Activated CD8-positive, alpha-beta memory T cell treated with anti-CD3 and anti-CD28 coated beads for 36 hours (primary cell): ENCODE results near the gene FAM81B. TPM values are rescaled to one million over a fixed set of nuclear protein-coding genes. Genes with fewer than 3 reads are reported as not detected.

Experiments
- CTCF ChIA-PET: fragments of 350-600 bp; sonication (Branson Sonifier 250); formaldehyde crosslinking; loops from one replicate; lab custom pipeline; 2021; ENCODE audit warnings: antibody characterized with exemption; lab: Charles Lee
- POLR2A ChIA-PET: fragments of 350-600 bp; sonication (Branson Sonifier 250); formaldehyde crosslinking; loops from one replicate; lab custom pipeline; 2021; ENCODE audit warnings: antibody characterized with exemption; lab: Charles Lee
- total RNA-seq, 2 experiments: library from RNA; stranded (reverse); gene quantifications; one replicate each; pipeline ENCODE4 v1.2.3, GENCODE V29; 2021

FAM81B gene
- total RNA-seq, 2 experiments from 2014 or later, result not detected

GRCh38 chr5:95392593-95393182 is 1.5 kb downstream of the FAM81B start:
- ChIA-PET CTCF (no interaction called here), POLR2A (no interaction called here)

GRCh38 chr5:95393279-95393678 is 2.1 kb downstream of the FAM81B start:
- CTCF ChIA-PET, result no interaction called here

DNA sequence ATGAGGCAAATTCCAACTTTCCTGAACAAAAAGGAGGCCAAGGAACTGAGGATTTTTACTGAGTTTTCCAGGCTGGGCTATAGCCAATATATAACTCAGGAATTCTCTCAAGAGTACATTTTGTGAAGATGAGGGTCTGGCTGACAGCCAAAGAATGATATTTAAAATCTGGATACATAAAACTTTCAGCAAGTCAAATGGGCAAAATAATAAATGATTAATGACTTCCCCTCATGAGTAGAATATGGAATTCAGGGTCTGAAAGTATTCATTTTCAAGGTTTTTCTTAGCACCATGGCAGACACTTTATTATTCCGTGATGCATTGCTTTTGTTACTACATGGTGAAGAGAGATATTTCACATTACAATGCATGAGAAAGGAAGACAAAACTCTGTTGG is 7.8 kb downstream of the FAM81B start:
- ChIA-PET POLR2A (no interaction called here), CTCF (no interaction called here)

More at GRCh38 chr5:95393279-95393678, 2.1 kb downstream of the FAM81B start:
- POLR2A ChIA-PET, result no interaction called here

GRCh38 chr5:95401626-95402025 is 10.5 kb downstream of the FAM81B start:
- ChIA-PET POLR2A (no interaction called here), CTCF (no interaction called here)

- ChIA-PET CTCF (no interaction called here), POLR2A (no interaction called here)
Observed at GRCh38 chr5:95403996-95404395, 12.8 kb downstream of the FAM81B start.

DNA sequence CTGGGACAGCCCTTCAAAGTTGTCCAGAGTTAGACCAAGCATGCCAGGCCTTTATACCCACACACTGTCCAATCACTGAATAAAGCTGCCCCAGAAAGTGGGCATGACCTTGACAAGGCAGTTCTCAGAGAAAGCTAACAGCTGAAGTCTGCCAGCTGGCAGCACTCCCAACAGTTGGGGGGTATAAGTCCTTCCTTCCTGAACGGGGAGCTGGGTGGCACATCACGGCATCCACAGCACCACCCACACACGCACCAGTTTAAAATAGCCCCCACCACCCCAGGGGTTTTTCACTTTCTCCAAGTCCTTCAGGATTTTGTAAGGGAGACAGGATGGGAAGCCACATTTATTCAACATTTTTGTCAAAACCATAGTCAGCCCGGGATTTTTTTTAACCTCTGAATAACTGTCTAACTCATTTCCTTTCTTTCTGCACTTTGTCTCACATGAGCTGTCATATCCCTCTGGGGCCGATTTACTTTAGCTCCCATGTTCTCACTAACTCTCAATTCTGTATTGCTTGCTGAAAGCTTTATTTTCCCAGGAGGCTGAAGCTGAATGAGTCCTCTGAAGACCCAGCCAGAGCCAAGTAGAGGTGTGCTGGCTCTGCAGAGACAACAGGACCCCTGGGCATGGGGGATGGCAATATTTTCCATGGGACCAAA is 15.4 kb downstream of the FAM81B start:
- ChIA-PET CTCF (no interaction called here), POLR2A (no interaction called here)

DNA sequence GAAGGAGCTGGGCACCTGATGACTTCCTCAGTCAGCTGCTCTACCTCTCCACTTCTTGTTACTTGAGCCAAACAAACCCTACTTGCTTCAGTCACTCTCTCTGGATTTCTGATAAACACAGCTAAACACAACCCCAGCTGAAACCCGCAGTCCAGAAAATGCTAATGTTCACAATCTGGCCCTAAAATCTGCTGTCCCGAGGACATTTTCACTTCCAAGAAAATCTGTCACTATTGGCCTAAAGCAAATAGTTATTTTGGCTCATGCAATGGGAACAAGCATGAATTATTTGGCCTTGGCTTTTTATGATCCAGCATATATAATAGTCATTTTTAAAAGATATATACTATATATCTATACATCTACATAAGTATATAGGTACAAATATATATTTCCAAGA is 19.1 kb downstream of the FAM81B start:
- CTCF ChIA-PET, result no interaction called here
- POLR2A ChIA-PET, result no interaction called here

DNA sequence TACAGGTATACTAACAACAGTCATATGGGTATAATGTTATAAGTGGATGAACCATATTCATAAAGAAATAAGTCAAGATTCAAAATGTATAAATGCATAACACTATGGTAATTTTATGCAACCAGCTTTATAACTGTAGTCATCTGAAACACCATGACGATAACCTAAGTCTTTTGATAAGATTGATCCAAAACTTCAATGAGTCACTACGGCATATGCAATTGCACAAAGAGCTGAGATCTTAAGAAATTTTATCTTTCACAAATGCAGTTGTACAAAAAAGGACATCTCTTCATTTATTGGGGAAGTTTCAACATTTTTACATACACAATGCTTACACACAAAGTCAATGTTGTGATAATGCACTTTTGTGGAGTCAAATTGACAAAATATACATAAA is 20.3 kb downstream of the FAM81B start:
- CTCF ChIA-PET, result no interaction called here
- POLR2A ChIA-PET, result no interaction called here

- CTCF ChIA-PET, result no interaction called here
- POLR2A ChIA-PET, result no interaction called here
Observed at GRCh38 chr5:95414451-95414850, 23.3 kb downstream of the FAM81B start.

DNA sequence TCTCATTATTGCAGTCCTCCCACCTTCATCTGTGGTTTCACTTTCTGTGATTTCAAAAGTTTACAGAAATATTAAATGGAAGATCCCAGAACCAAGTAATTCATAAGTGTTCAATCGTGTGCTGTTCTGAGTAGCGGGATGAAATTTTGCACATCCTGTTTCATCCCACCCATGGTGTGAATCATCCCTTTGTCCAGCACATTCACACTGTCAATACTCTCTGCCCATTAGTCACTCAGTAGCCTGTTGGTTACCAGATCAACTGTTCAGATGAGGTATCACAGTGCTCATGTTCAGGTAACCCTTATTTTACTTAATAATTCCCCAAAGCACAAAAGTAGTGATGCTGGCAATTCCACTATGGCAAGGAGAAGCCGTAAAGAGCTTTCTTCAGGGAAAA is 26.8 kb downstream of the FAM81B start:
- POLR2A ChIA-PET, result no interaction called here
- CTCF ChIA-PET, result no interaction called here

GRCh38 chr5:95422838-95423237 is 31.7 kb downstream of the FAM81B start:
- CTCF ChIA-PET, result no interaction called here
- POLR2A ChIA-PET, result no interaction called here

DNA sequence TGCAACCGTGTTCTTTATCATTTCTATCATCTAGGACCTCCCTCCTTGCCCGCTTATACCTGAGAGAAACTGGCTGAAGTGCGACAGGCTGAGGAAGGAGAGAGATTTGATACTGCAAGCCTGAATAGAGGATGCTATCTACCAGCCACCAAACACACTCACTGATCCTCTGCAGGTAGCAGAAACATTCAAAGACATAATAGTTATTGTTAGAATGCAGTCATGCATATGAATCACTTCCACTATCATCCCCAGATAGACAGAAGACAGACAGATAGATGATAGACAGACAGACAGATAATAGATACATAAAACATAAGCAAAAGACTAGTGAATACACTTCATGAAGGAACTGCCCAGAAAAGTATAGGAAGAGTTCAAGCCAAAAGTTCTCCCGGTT is 32.9 kb downstream of the FAM81B start:
- ChIA-PET POLR2A (no interaction called here), CTCF (no interaction called here)

DNA sequence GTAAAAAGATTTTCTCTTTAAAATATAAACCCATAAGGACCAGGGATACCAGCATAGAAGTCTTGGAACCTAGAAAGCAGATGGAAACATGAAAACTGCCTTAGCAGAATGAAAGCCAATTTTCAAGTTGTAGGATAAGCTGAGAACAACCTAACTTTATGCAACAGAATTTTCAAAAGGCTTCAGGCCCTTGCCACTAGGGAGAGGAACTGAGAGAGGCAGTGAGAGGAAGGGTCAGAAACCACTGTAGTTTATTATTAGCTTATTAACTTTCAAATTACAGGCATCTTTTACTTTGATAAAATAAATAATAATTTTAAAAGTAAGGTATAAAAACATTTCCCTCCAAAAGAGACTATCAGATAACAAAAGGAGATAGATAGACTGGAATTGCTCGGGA is 33.4 kb downstream of the FAM81B start:
- CTCF ChIA-PET, result no interaction called here

DNA sequence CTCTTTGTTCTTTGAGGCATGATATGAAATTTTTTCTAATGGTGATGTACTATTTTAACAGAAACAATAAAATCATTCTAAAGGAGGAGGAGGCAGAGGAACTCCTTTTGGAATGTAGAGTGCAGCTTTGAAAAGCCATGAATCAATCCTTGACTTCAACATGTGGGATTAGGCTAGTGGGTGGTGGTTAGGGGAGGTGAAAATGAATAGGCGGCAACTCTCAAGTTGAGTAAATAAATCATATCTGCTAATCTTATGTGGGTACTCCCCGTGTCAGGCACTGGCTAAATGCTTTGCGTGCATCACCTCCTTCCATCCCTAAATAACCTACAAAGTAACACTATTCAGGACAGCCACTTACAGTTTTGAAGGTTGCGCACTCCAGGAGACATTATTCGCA is 35.1 kb downstream of the FAM81B start:
- POLR2A ChIA-PET, result no interaction called here

More for the DNA sequence above, 33.4 kb downstream of the FAM81B start:
- POLR2A ChIA-PET, result no interaction called here

DNA sequence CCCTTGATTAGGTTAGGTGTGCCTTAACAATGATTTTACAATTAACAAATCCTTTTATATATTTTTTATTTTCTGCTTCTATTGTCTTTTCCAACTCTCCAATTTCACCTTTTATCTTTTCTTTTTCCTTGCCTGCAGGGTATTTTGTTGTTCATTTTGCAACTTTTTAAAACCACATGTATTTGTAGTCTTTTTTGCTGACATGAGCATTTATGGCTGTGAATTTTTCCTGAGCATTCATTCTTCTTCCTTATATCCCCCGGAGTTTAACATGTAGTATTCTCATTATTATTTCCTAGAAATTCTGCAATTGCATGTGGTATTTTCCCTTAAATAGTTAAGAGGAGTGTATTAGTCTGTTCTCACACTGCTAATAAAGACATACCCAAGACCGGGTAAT is 41.6 kb downstream of the FAM81B start:
- POLR2A ChIA-PET, result no interaction called here

More for the DNA sequence above, 35.1 kb downstream of the FAM81B start:
- CTCF ChIA-PET, result no interaction called here

DNA sequence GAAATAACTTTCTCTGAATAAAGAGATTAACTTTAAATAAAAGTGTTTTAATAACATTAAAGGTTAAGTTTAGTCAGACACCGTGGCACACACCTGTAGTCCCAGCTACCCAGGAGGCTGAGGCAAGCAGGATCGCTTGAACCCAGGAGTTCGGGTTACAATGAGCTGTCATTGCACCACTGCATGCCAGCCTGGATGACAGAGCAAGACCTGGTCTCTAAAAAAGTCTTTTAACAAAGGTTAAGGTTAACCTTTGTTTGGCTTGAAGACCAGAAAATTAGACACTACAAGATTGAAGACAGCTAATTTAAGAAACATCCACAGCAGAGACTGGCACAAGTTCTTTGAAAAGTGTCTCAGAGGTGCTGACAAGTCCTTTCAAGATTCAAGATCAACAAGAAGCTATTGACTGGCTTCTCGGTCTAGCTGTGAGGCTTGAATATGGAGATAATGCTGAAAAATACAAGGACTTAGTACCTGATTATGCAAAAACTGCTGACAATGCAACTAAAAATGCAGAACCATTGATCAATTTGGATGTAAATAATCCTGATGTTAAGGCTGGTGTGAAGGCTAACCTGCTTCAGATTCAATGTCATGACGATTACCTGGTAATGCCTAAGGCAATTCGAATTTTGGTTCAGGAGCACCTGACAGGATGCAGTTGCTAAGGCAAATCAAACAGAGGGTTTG is 48.8 kb downstream of the FAM81B start:
- ChIA-PET CTCF (no interaction called here), POLR2A (no interaction called here)

More for the DNA sequence above, 41.6 kb downstream of the FAM81B start:
- CTCF ChIA-PET, result no interaction called here

GRCh38 chr5:95440825-95441224 is 49.7 kb downstream of the FAM81B start:
- ChIA-PET CTCF (no interaction called here), POLR2A (no interaction called here)

DNA sequence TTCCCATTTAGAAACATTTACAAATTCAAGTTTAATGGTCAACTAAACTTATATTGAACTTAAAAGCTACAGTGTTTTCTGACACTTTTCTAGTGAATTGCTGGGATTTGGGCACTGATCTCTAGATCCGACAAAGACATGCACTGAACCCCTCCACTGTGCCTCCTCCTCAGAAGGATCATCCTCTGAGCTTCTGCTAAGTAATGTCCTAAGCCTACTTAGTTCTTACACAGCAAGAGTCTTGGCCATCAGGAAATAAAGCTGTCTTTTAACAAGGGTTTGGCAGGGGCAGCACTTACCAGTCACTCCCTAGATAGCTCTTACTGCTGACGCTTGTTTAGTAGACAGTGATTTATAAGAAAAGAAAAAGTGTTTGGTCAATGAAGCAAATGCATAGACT is 50.5 kb downstream of the FAM81B start:
- ChIA-PET POLR2A (no interaction called here), CTCF (no interaction called here)

DNA sequence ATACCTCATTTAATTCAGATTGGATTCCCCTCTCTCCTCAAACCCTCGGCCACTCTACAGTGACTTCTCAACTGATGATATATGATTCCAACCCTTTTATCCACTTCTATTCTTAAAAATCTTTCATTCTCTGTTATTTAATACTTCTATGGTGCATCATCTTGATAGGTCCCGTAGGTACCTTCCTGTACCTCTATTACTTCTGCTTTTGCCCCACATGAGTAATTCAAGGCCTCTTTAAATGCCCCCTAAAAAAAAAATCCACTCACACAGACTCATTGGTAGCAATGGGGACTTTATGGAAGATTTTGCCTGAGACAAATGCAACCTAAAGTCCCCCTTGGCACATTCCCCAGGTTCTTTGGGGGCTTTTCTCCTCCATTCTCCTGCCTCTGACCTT is 54.3 kb downstream of the FAM81B start:
- ChIA-PET CTCF (no interaction called here), POLR2A (no interaction called here)

GRCh38 chr5:95445995-95446394 is 54.8 kb downstream of the FAM81B start:
- POLR2A ChIA-PET, result no interaction called here
- CTCF ChIA-PET, result no interaction called here
